Cerebellar cortex (tissue), 1 donor: ENCODE data around the gene SP1.
"Not testable (repeated sequence)": the region's sequence is repeated elsewhere in the genome, so short reads cannot be mapped to it uniquely, and the experiment has no call there.

ENCODE experiments used
- DNase-seq: peaks from one replicate; pipeline ENCODE4 v3.0.0-alpha.2; 2015; ENCODE audit warnings: low spot score

Gene SP1

DNA sequence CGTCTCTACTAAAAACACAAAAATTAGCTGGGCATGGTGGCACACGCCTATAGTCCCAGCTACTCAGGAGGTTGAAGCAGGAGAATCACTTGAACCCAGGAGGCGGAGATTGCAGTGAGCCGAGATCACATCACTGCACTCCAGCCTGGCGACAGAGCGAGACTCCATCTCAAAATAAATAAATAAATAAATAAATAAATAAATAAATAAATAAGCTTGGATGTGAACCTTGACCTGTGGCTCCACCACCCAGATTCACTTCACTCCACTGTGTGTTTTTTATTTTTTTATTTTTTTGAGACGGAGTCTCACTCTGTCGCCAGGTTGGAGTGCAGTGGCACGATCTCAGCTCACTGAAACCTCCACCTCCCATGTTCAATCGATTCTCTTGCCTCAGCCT lies 18.3 kb upstream of the SP1 start:
- DNase-seq, result not testable (repeated sequence)

DNA sequence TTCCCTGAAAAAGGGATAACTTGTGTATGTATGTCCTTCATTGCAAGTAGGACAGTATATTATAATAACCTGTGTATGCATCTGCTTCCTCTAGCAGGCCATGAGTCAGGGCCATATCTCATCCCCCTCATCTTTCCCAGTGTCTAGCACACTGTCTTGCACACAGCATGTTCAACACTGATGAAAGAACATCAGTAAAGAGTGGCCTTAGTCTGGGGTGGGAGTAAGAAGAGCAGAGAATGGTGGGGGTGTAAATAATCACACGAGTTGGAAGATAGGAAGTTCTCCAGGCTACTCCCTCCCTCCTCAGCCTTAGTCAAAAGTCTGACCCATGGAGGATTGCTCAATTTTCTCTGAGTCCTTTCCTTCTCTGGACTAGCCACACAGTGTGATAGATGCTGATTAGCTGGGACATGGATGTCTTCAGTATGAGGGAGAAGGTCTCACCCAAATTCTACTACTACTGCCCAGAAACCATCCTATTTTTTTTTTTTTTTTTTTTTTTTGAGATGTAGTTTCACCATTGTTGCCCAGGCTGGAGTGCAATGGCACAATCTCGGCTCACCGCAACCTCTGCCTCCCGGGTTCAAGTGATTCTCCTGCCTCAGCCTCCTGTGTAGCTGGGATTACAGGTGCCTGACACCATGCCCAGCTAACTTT lies 14.6 kb upstream of the SP1 start:
- no peak for DNase-seq

DNA sequence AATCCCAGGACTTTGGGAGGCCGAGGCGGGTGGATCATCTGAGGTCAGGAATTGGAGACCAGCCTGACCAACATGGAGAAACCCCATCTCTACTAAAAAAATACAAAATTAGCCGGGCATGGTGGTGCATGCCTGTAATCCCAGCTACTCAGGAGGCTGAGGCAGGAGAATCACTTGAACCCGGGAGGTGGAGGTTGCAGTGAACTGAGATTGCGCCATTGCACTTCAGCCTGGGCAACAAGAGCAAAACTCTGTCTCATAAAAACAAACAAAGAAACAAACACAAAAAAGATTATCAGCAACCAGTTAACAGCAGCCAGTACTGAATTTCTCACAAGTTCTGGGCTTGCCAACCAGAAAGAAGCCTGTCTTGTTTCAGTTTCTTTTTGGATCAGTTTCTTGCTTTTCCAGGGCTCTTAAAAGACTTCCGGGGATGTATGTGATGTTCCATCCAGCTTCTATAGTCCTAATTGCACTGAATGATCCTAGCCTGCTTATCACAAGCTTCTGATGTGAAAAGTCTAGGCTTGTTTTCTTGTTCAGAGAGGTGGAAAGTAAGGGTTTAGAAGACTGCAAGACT lies 6.3 kb upstream of the SP1 start:
- DNase-seq, result not testable (repeated sequence)

GRCh38 chr12:53374277-53374676 lies 5.7 kb upstream of the SP1 start:
- DNase-seq, result not testable (repeated sequence)

GRCh38 chr12:53376747-53377146 lies 3.2 kb upstream of the SP1 start:
- DNase-seq, result no peak

DNA sequence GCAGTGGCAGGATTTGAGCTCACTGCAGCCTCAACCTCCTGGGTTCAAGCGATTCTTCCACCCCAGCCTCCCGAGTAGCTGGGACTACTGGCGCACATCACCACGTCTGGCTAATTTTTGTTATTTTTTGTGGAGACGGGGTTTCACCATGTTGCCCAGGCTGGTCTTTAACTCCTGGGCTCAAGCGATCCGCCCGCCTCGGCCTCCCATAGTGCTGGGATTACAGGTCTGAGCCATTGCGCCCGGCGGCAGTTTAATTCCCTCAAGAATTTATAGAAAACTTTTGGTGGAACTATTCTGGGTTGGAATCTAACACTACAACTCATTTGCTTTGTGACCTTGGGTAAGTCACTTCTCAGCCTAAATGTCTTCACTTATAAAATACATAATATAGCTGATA lies 1.8 kb upstream of the SP1 start:
- DNase-seq, result no peak

DNA sequence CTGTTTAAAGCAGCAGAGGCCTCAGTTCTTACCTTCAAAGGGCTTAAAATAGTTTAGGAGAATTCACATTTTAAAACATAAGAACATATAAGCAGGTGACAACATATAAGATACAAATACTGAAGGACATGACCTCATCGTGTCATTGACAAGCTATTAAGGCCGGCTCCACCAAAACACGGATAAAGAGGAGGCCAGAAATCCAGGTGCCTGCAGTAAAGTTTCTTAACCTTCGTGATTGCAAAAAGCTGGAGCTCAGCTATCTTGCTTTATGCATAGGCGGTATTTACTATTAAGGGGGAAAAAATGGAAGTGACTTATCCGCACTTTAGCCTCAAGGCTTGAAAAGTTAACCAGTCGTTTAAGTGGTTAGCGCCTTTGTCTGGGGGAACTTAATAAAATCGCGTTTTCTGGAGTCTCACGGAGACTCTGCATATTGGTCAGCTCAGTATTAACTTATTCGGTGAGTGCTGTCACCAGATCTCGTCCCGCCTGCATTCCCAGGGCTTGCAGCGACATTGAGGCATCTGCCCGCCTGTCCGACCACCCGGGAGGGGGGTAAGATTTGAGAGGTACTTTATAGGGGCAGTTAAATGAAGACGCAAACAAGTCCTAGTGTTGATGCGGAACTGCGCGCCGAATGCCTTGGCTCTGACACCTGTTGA lies 1.1 kb upstream of the SP1 start:
- DNase-seq, result no peak

- DNase-seq, result peak; percentile 100
Measured at GRCh38 chr12:53379389-53380103, 430 bp upstream of the SP1 start.

- no peak for DNase-seq
Measured at GRCh38 chr12:53380794-53381730, 1.1 kb downstream of the SP1 start.

DNA sequence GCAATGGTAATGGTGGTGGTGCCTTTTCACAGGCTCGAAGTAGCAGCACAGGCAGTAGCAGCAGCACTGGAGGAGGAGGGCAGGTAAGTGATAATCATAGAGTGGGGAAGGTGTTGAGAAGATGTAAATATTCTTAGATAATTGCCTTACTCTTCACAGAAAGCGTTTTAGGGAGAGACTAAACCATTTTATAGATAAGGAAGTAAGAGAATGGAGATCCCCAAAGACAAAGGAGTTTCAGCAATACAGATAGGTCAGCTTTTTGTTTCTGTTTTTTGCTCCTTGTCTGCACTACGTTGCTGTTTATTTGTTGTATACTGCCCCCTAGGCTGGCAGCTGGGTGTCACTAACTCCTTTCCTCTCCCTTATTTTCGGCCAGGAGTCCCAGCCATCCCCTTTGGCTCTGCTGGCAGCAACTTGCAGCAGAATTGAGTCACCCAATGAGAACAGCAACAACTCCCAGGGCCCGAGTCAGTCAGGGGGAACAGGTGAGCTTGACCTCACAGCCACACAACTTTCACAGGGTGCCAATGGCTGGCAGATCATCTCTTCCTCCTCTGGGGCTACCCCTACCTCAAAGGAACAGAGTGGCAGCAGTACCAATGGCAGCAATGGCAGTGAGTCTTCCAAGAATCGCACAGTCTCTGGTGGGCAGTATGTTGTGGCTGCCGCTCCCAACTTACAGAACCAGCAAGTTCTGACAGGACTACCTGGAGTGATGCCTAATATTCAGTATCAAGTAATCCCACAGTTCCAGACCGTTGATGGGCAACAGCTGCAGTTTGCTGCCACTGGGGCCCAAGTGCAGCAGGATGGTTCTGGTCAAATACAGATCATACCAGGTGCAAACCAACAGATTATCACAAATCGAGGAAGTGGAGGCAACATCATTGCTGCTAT lies 2.0 kb downstream of the SP1 start:
- peak; percentile 76 for DNase-seq

DNA sequence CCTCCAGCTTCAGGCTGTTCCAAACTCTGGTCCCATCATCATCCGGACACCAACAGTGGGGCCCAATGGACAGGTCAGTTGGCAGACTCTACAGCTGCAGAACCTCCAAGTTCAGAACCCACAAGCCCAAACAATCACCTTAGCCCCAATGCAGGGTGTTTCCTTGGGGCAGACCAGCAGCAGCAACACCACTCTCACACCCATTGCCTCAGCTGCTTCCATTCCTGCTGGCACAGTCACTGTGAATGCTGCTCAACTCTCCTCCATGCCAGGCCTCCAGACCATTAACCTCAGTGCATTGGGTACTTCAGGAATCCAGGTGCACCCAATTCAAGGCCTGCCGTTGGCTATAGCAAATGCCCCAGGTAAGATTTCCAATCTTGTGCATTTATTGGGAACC lies 3.3 kb downstream of the SP1 start:
- no peak for DNase-seq

DNA sequence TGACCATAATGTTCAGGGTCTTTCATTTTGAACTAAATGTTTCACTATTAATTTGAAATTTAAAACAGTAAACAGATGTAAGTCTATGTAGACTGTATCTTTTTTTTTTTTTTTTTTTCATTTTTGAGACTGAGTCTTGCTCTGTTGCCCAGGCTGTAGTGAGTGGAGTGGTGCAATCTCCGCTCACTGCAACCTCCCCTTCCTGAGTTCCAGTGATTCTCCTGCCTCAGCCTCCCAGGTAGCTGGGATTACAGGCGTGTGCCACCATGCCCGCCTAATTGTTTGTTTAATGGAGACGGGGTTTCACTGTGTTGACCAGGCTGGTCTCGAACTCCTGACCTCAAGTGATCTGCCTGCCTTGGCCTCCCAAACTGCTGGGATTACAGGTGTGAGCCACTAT lies 6.4 kb downstream of the SP1 start:
- not testable (repeated sequence) for DNase-seq

GRCh38 chr12:53388932-53389331 lies 9.0 kb downstream of the SP1 start:
- DNase-seq, result no peak

GRCh38 chr12:53389702-53390101 lies 9.7 kb downstream of the SP1 start:
- DNase-seq, result no peak

- DNase-seq, result no peak
Measured at GRCh38 chr12:53391724-53392123, 11.7 kb downstream of the SP1 start.

DNA sequence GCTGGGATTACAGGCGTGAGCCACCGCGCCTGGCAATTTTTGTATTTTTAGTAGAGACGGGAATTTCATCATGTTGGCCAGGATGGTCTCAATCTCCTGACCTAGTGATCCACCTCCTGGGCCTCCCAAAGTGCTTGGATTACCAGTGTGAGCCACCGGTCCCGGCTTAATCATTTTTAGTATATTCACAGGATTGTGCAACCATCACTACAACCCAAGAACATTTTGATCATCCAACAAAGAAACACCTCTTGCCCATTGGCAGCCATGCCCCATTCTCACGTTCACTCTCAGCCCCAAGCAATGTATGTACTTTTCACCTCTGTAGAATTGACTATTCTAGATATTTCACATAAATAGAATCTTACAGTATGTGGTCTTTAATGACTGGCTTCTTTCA lies 19.9 kb downstream of the SP1 start:
- DNase-seq, result no peak

GRCh38 chr12:53402351-53402750 lies 22.4 kb downstream of the SP1 start:
- not testable (repeated sequence) for DNase-seq

- DNase-seq, result no peak
Measured at GRCh38 chr12:53402871-53403270, 22.9 kb downstream of the SP1 start.

- DNase-seq, result no peak
Measured at GRCh38 chr12:53410951-53411350, 31.0 kb downstream of the SP1 start.

DNA sequence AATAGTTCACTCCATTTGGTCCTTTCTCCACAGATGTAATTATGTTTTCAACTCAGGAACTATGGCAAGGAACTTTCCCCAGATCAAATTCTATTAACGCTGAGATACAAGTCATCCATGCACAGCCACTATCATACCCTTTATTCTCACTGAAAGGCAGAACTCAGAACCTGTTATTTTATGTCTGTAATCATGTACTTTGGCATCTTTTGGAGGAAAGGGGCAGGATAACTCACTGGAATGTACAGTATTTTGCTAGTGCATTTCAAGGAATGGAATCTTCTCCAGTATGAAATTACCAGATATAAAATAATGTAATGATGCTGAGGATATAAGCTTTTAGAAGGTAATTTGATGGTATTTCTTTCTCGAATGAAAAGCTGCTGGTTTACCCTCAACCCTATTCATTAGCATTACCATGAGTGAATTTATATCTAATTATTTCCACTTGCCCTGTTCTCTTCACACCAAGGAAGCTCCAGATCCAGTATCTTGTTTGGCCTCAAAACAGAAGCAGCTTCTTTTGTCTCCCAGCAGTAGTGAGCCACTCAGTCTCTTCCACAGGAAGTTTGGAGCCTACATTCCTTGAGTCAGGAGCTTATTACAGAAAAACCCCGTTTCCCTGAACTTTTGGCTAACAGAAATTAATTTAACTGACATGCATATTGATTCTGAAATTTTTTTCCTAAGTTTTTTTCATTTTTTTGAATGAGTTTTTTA lies 33.7 kb downstream of the SP1 start:
- no peak for DNase-seq
